NCI-H526 (cell line): ENCODE results near the gene SLCO1B1.
"Not testable (repeated sequence)": the region's sequence is repeated elsewhere in the genome, so short reads cannot be mapped to it uniquely, and the experiment has no call there.

ENCODE experiments used
- DNase-seq, 2 experiments: peaks; one replicate each; lab custom pipeline; 2025; lab: John Stamatoyannopoulos, UW

Gene SLCO1B1

GRCh38 chr12:21130998-21131397 is at the start of gene SLCO1B1:
Gene SLCO1B1 (plus strand): TSS chr12:21131194. CDS start chr12:21141575, 10,381 bp downstream.
- no peak for DNase-seq

DNA sequence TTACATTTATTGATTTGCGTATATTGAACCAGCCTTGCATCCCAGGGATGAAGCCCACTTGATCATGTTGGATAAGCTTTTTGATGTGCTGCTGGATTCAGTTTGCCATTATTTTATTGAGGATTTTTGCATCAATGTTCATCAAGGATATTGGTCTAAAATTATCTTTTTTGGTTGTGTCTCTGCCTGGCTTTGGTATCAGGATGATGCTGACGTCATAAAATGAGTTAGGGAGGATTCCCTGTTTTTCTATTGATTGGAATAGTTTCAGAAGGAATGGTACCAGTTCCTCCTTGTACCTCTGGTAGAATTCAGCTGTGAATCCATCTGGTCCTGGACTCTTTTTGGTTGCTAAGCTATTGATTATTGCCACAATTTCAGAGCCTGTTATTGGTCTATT is 46.2 kb upstream of the SLCO1B1 start:
- not testable (repeated sequence) for DNase-seq

DNA sequence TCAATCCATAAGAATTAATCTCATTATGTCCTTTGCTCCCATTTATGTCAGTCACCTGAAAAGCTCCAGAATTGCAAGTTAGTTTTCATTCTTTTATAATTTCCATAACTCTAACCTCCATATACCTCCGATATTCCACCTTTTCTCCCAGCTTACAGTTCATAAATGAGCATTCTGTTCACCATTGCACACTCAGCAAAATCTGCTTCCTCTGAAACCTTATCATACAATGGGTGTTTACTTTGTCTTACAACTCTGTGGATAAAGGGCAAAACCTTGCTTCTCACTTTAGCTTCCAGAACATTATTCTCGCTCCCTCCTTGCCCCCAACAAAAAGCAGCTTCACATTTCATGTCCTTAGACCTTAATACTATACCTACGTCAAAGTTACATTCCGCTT is 19.3 kb upstream of the SLCO1B1 start:
- DNase-seq = no peak

- no peak for DNase-seq
Observed at GRCh38 chr12:21113266-21113665, 17.7 kb upstream of the SLCO1B1 start.

GRCh38 chr12:21117995-21118394 is 13.0 kb upstream of the SLCO1B1 start:
- no peak for DNase-seq

- DNase-seq = no peak
Observed at GRCh38 chr12:21118760-21119159, 12.2 kb upstream of the SLCO1B1 start.

GRCh38 chr12:21129351-21129750 is 1.6 kb upstream of the SLCO1B1 start:
- no peak for DNase-seq

DNA sequence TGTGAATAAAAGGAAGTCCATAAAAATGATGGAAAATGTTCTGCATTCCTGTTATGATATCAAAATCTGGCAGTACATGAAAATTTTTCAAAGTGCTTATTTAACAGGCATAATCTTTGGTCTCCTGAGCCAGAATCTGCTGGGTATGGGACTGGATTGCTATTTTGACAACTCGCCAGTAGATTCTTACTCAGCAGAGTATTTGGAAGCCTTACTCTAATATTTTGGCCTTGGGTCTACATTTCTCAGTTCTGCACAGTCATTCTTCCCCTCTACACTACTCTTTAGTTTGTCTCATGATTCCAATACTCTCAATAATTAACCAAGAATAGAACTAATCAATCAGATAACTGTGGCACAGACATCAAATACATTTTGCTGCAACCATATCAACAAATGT is 1.1 kb upstream of the SLCO1B1 start:
- DNase-seq = no peak

GRCh38 chr12:21137318-21137999 is 6.5 kb downstream of the SLCO1B1 start:
- peak in 1 of 2 experiments; percentile 45 for DNase-seq

- DNase-seq = no peak
Observed at GRCh38 chr12:21138016-21138415, 7.0 kb downstream of the SLCO1B1 start.

- no peak for DNase-seq
Observed at GRCh38 chr12:21144309-21144708, 13.3 kb downstream of the SLCO1B1 start.

GRCh38 chr12:21149861-21150260 is 18.9 kb downstream of the SLCO1B1 start:
- DNase-seq = not testable (repeated sequence)

- DNase-seq = no peak
Observed at GRCh38 chr12:21151184-21151583, 20.2 kb downstream of the SLCO1B1 start.

DNA sequence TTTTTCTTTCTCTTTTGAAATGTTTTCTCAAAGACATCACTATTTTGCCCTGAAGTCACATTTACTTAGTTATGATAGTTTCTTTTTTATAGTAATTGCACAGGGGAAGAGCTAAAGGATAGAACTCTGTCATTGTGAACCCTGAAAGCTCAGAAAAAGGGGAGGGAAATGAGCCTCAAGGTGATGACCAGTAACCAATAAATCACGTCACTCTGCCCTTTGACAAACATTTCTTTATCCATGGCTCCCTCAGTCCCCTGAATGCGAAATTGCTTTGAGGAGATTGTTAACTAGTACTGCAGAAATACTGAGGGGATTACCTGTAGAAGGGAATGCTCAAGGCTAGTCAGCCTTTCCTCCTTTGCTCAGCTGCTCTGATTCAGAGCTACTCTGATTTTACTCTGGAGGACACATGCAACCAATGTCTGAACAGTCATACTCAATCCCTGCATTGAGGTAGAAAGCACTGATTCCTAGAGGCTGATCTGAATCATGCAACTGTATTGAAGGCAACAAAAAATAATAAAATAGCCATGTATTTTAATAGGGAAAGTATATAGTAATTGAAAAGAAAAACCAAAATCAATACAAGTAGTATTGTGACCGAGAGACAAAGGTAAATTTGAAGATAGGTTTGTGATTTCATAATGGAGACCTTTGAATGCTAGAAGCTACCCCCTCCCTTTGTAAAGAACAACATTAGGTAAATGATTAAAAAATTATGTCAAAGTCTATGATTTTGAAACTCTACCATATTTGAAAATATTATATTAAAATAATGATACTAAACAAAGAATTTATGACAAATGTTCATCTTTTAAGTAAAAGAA is 24.7 kb downstream of the SLCO1B1 start:
- DNase-seq = no peak

DNA sequence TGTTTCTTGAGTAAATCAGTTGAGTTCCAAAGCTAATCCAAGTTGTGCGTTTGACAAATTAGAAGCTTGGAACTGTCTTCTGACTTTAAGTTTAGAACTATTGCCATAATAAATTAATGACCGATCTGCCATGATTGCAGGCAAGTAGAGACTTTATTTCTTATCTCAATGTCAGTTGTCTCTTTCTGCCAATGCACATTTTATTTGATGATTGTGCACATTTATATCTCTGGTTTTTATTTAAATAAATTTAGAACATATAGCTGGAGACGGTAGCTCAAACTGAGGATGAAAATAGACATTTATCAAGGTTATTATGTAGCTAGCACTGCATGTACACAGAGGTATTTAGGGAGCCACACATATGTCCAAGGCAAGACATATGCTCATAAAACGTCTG is 34.1 kb downstream of the SLCO1B1 start:
- DNase-seq = no peak

DNA sequence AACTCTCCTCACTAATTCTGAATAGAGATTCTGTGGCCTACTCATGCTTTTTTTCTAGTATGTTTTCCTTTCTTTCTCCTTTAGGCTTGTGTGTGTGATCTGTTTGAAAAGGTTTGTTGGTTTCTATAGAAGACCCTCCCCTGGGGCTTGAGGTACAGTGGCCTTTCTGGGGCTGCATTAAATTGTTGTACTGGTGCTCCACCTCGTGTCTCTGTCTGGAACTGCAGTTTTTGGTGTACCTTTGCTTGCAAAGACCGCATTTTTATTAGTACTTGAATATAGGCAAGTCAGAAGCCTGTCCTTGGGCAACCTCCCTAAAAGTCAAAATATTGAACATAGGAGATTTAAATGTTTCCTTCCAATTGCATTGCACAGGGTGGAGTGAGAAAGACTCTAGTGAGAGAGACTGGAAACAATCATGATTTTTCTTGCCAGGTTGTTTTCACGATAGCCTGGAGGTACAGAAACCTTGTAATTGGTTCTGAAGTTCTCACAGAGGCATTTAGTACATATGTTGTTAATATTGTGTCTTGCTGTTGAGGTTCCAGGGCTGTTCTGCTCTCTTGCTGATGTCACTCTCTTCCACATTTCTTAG is 39.0 kb downstream of the SLCO1B1 start:
- DNase-seq = peak; percentile 16 to 73

- no peak for DNase-seq
Observed at GRCh38 chr12:21172079-21172478, 41.1 kb downstream of the SLCO1B1 start.

GRCh38 chr12:21183721-21184275 is 52.8 kb downstream of the SLCO1B1 start:
- no peak for DNase-seq

DNA sequence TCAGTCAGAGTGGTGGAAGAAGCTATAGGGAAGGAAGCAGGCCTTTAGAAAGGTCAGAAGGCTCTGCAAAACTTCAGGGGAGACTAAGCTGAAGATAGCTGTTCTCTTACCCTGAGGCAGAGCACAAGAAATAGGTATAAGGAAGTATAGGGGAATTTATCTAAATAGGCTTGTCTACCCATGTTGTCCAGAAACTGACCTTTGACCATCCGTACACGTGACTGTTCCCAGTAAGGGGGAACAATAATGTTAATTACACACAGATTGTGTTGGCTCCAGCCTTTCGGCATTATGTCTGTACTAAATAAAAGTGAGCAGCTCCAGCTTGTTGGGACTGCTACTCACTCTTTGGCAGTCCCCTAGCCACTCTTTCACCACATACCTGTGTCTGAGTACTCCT is 59.0 kb downstream of the SLCO1B1 start:
- DNase-seq = no peak

DNA sequence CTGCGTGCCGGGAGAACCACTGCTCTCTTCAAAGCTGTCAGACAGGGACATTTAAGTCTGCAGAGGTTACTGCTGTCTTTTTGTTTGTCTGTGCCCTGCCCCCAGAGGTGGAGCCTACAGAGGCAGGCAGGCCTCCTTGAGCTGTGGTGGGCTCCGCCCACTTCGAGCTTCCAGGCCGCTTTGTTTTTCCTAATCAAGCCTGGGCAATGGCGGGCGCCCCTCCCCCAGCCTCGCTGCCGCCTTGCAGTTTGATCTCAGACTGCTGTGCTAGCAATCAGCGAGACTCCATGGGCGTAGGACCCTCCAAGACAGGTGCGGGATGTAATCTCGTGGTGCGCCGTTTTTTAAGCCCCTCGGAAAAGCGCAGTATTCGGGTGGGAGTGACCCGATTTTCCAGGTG is 83.4 kb downstream of the SLCO1B1 start:
- DNase-seq = not testable (repeated sequence)

DNA sequence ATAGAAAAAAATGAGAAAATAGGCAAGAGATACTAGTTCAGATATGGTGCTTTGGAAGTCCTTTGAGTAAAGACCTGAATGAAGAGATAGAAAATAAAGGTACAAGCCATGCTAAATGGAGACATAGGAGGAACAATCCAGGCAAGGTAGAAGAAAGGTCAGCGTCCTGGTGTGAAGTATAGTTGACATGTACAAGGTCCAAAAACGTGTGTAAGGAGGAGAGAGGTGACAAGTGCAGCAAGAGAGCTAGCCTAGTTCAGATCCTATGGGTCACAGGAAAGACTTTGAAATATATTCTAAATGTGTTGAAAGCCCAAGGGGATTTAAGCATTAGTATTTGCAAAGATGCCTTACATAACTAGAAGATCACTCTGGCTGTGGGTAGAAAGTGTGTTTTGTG is 88.2 kb downstream of the SLCO1B1 start:
- DNase-seq = no peak

DNA sequence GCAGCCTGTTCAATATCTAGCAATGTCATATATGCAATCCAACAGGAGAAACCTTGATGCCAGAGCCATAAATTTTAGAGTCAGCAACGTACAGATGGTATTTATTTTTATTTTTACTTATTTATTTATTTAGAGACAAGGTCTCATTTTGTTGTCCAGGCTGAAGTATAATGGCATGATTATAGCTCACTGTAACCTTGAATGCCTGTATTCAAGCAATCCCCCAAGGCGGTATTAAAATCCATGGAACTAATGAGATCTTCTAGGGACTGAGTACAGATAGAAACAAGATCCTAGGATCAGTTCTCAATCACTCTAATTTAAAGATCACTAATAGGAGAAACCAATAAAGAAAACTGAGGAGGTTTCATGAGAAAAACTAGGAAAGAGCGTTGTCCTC is 89.3 kb downstream of the SLCO1B1 start:
- no peak for DNase-seq

DNA sequence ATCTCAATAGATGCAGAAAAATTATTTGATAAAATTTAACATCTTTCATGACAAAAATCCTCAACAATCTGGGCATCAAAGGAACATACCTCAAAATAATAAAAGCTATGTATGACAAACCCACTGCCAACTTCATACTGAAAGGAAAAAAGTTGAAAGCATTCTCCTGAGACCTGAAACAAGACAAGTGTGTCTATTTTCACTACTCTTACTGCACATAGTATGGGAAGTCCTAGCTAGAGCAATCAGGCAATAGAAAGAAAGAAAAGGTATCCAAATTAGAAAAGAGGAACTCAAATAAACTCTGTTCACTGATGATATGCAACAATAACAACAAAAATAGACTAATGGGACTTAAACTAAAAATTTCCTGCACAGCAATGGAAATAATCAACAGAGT is 90.1 kb downstream of the SLCO1B1 start:
- no peak for DNase-seq
